Heart left ventricle (tissue), 16 donors: ENCODE measurements around the gene TMEM121B. TPM values are rescaled to one million over a fixed set of nuclear protein-coding genes. Genes with fewer than 3 reads are reported as not detected.

Experiments
- ATAC-seq, 4 donors: fragments of 200-7000 bp; cut with Tn5 transposase; one replicate each; pipeline ENCODE4 v1.9.1; 2020 to 2022; ENCODE audit warnings: moderate library complexity in 4 of 4, mild to moderate bottlenecking in 3 of 4, moderate number of reproducible peaks in 1 of 4
- DNase-seq, 5 donors: peaks; one replicate each; pipeline ENCODE4 v3.0.0-alpha.2; 2020
- H3K27ac ChIP-seq, 12 donors: fragments of 200-600 bp; sonication (generic) in 4 of 12; one replicate each; pipeline versions ENCODE4 v1.5.0 to v1.8.0; 2016 to 2022; ENCODE audit warnings: mild to moderate bottlenecking in 2 of 12
- H3K27me3 ChIP-seq, 9 donors: fragments of 200-600 bp; sonication (generic) in 2 of 9; one replicate each; pipeline versions ENCODE4 v1.5.1 to v1.8.0; 2016 to 2022; ENCODE audit warnings: mild to moderate bottlenecking in 3 of 9
- H3K36me3 ChIP-seq, 9 donors: fragments of 200-600 bp; sonication (generic) in 2 of 9; one replicate each; pipeline versions ENCODE4 v1.5.0 to v1.8.0; 2018 to 2022; ENCODE audit warnings: mild to moderate bottlenecking in 2 of 9
- H3K4me1 ChIP-seq, 12 donors: fragments of 200-600 bp; sonication (generic) in 4 of 12; one replicate each; pipeline versions ENCODE4 v1.5.0 to v1.8.0; 2016 to 2022; ENCODE audit warnings: mild to moderate bottlenecking in 3 of 12
- H3K4me3 ChIP-seq, 12 donors: fragments of 200-600 bp; sonication (generic) in 4 of 12; one replicate each; pipeline versions ENCODE4 v1.5.0 to v1.8.0; 2017 to 2022; ENCODE audit warnings: mild to moderate bottlenecking in 9 of 12, moderate library complexity in 4 of 12
- H3K9me3 ChIP-seq, 12 donors: fragments of 200-600 bp; sonication (generic) in 4 of 12; one replicate each; pipeline versions ENCODE4 v1.5.0 to v1.8.0; 2016 to 2022; ENCODE audit warnings: mild to moderate bottlenecking in 1 of 12
- POLR2A ChIP-seq, 2 donors: fragments of 450-650 bp; IDR thresholded peaks; one replicate each; pipeline ENCODE4 v1.6.1; 2017; ENCODE audit warnings: antibody characterized with exemption in 2 of 2, mild to moderate bottlenecking in 2 of 2, moderate library complexity in 2 of 2
- WGBS, 4 donors: extraction: QIAGEN DNeasy Blood & Tissue Kit in 2 of 4; methylation state at CpG; one replicate each; pipeline versions ENCODE4 v1.1.5 to v1.1.7; 2013 to 2018; 5-methylcytosine and 5-hydroxymethylcytosine counted together
- intact Hi-C, 10 donors: fragments of 100-400 bp; cut with DNase I; formaldehyde crosslinking; loops; one replicate each; pipeline versions ENCODE4 v1.11.1 to v1.14.2; 2022
- polyA plus RNA-seq, 2 donors: library from polyadenylated mRNA; stranded (reverse); fragments of 200-250 nt; gene quantifications; one replicate each; pipeline ENCODE4 v1.2.3, GENCODE V29; 2013
- total RNA-seq, 9 donors: library from RNA; depleted of rRNA in 2 of 9; stranded (reverse); fragments of >200 nt in 2 of 9; fragmentation: NEBNext Ultra II Directional in 3 of 9; extraction: Animal tissue kit (Norgen Biotek cat#: 25700) in 3 of 9; gene quantifications; one replicate each; pipeline versions ENCODE4 v1.1.0 to v1.2.4, GENCODE V29; 2016 to 2023
- TF ChIP-seq, protein P1 (sequence below), 12 donors: fragments of 200-600 bp; sonication (generic) in 4 of 12; IDR thresholded peaks; one replicate each; pipeline versions ENCODE4 v1.5.0 to v1.8.0; 2018 to 2022; ENCODE audit warnings: antibody characterized with exemption in 12 of 12, mild to moderate bottlenecking in 5 of 12
- donor health status: ischemic (EF 13 %, LVEDD 7.1; RV severe dilation, severe dysfunction).
- donor health status: healthy with polysubstance abuse.
- donor health status: DM: no; HTN: yes; CAD: no.
- donor health status: DM: no; HTN: no; CAD: no.
- donor health status: ischemic (EF 25% LVEDD 6.9; RV normal size, moderate dysfunction).
- donor health status: ischemic (EF 25% LVEDD 5.7; RV mildly dilated, moderate dysfunction).
- donor health status: healthy.
- donor health status: DM: yes; HTN: yes; CAD: no.
- donor health status: ischemic (EF 35%, LVEDD 5.7; RV mildly dilated, moderate dysfunction).
- donor health status: nonischemic (EF 11% LVEDD 7.7; RV severe dilation, severe dysfunction).
- donor health status: DM: yes; HTN: yes; CAD: no.
- donor health status: PGD.
- donor health status: ischemic (EF 29% LVEDD 5.4; RV normal size, mild dysfunction).
- donor health status: nonischemic (EF 23%, LVEDD 6.1; RV moderate dilation, normal function).

TMEM121B gene
- total and polyA plus RNA-seq, 11 donors = 0.49 to 3.3 (median 1.7) TPM

DNA sequence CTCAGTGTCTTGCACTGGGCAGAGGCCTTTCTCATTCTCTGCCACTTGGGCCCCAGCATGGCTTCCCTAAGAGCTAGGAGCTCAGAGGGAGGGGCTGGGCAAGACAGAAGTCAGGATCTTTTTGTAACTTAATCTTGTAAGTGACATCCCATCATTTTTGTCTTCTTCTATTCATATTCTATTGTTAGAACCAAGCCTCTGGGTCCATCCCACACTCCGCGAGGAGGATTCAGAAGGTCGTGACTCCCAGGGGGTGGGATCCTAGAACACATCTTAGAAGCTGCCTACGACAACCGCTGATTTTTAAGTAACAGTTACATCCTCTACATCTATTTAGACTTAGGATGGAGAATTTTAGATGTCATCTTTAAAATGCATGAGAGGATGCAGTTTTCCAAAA is 37.9 kb downstream of the TMEM121B start:
- Histone ChIP-seq H3K27me3 (no peaks in the 10 kb centered on the region), H3K9me3 (no peaks in the 10 kb centered on the region), H3K4me1 (peaks cover 0 to 38% (median 16%) of the 10 kb centered on the region in 12 donors), H3K36me3 (no peaks in the 10 kb centered on the region), H3K4me3 (no peak overlapping the region), H3K27ac (no peak overlapping the region)
- TF ChIP-seq, protein P1, sequence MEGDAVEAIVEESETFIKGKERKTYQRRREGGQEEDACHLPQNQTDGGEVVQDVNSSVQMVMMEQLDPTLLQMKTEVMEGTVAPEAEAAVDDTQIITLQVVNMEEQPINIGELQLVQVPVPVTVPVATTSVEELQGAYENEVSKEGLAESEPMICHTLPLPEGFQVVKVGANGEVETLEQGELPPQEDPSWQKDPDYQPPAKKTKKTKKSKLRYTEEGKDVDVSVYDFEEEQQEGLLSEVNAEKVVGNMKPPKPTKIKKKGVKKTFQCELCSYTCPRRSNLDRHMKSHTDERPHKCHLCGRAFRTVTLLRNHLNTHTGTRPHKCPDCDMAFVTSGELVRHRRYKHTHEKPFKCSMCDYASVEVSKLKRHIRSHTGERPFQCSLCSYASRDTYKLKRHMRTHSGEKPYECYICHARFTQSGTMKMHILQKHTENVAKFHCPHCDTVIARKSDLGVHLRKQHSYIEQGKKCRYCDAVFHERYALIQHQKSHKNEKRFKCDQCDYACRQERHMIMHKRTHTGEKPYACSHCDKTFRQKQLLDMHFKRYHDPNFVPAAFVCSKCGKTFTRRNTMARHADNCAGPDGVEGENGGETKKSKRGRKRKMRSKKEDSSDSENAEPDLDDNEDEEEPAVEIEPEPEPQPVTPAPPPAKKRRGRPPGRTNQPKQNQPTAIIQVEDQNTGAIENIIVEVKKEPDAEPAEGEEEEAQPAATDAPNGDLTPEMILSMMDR (IDR thresholded peaks at IDR 0.05) = no peak
- TF ChIP-seq POLR2A (IDR thresholded peaks at IDR 0.05) = no peak
- intact Hi-C loops = loop anchor here in 3 of 10 donors (5.0 to 10.0 kb wide), 3 partner anchors 89 to 562 kb away; no protein-coding TSS in a partner anchor
- DNase-seq (no peak), ATAC-seq (no peak)
- WGBS, 4 donors = 94 to 99% (median 95%) methylated on average over 5 of the region's 5 CpGs

DNA sequence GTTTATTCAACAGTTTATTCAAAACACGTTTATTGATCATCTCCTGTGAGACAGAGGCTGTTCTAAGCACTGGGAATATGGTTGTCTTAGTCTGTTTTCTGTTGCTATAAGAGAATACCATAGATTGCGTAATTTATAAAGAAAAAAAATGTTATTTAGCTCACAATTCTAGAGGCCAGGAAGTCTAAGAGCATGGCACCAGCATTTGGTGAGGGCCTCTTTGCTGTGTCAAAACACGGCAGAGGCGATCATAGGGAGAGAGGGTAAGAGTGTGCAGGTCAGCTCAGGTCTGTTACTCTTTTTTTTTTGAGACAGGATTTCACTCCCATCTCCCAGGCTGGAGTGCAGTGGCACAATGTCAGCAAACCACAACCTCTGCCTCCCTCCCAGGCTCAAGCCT is 41.6 kb downstream of the TMEM121B start:
- no peak for DNase-seq
- peaks cover 0 to 30% (median 2%) of the 10 kb centered on the region in 12 donors for H3K4me1 ChIP-seq
- no peak for ATAC-seq
- H3K9me3 ChIP-seq = no peaks in the 10 kb centered on the region
- no peak overlapping the region for H3K4me3 ChIP-seq
- no peak overlapping the region for H3K27ac ChIP-seq
- intact Hi-C loops = loop anchor here in 9 of 10 donors (5.0 to 10.0 kb wide), 6 partner anchors 88 to 428 kb away; no protein-coding TSS in a partner anchor
- TF ChIP-seq, protein P1 (IDR thresholded peaks at IDR 0.05) = no peak
- TF ChIP-seq POLR2A (IDR thresholded peaks at IDR 0.05) = no peak
- no peaks in the 10 kb centered on the region for H3K27me3 ChIP-seq
- 80 to 90% (median 83%) methylated on average over 4 of the region's 4 CpGs for WGBS, 4 donors
- no peaks in the 10 kb centered on the region for H3K36me3 ChIP-seq

DNA sequence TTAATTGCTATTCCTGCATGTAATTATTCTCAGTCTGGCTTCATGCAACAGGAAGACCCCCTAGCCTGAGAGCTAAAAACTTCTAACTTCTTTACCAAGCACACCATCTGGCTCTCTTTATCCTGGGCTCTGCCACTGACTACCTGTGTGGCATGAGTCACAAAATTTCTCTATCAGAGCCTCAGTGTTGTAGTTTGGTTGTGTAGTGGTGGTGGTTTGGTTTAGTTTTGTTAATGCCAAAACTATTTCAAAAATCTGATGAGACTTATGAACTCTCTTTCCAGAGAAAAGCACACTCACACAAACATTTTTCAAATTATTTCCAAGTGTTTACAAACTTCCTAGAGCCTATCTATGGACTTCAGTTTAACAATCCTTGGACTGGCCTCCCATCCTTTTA is 43.9 kb downstream of the TMEM121B start:
- ATAC-seq (no peak), DNase-seq (no peak)
- Histone ChIP-seq H3K36me3 (no peaks in the 10 kb centered on the region), H3K4me1 (peaks cover 0 to 23% (median 0%) of the 10 kb centered on the region in 12 donors), H3K9me3 (peaks cover 0 to 8% (median 0%) of the 10 kb centered on the region in 12 donors), H3K27ac (no peak overlapping the region), H3K4me3 (no peak overlapping the region), H3K27me3 (no peaks in the 10 kb centered on the region)
- intact Hi-C loops = loop anchor here in 9 of 10 donors (2.0 to 10.0 kb wide), 7 partner anchors 90 to 430 kb away; no protein-coding TSS in a partner anchor
- TF ChIP-seq, protein P1 (IDR thresholded peaks at IDR 0.05) = no peak
- no peak for TF ChIP-seq POLR2A (IDR thresholded peaks at IDR 0.05)

DNA sequence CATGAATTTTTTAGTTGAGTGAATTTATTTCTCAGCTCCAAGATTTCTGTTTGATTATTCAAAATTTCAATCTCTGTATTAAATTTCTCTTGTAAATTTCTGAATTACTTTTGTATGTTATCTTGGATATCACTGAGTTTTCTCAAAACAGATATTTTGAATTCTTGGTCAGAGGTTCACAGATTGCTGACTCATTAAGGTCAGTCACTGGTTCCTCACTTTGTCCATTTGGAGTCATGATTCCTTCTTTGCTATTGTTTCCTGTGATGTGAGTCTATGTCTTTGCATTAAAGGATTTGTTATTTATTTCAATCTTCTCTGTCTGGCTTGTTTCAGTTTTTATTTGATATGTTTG is 46.5 kb downstream of the TMEM121B start:
- Histone ChIP-seq H3K27ac (no peak overlapping the region), H3K4me1 (peaks cover 0 to 20% (median 0%) of the 10 kb centered on the region in 12 donors), H3K4me3 (no peak overlapping the region), H3K27me3 (no peaks in the 10 kb centered on the region), H3K9me3 (peaks cover 0 to 8% (median 0%) of the 10 kb centered on the region in 12 donors), H3K36me3 (no peaks in the 10 kb centered on the region)
- DNase-seq (no peak), ATAC-seq (no peak)
- intact Hi-C loops = loop anchor here (1.0 to 10.0 kb wide), 10 partner anchors 44 to 433 kb away; no protein-coding TSS in a partner anchor
- TF ChIP-seq POLR2A (IDR thresholded peaks at IDR 0.05) = no peak
- TF ChIP-seq, protein P1 (IDR thresholded peaks at IDR 0.05) = no peak
